H9 (cell line): ENCODE data around the gene AGPAT2. TPM values are rescaled to one million over a fixed set of nuclear protein-coding genes. Genes with fewer than 3 reads are reported as not detected.

Source experiments
- DNase-seq: peaks from one replicate; pipeline ENCODE4 v3.0.0-alpha.2; 2017
- H2AFZ ChIP-seq: one replicate; pipeline ENCODE4 v1.6.1; 2013; ENCODE audit warnings: mild to moderate bottlenecking, low read length, control low read depth, moderate library complexity
- H2AK5ac ChIP-seq: 2 replicates; pipeline ENCODE4 v1.6.1; 2013; ENCODE audit warnings: low read length, control low read depth, mixed read lengths; ENCODE audit not compliant: insufficient read length
- H2BK120ac ChIP-seq: one replicate; pipeline ENCODE4 v1.6.1; 2013; ENCODE audit warnings: low read depth, mild to moderate bottlenecking, low read length, control low read depth, inconsistent platforms; ENCODE audit not compliant: poor library complexity, severe bottlenecking
- H2BK12ac ChIP-seq: 2 replicates; pipeline ENCODE4 v1.6.1; 2013; ENCODE audit warnings: low read length, control low read depth, mixed read lengths, low read depth; ENCODE audit not compliant: insufficient read length
- H2BK15ac ChIP-seq: 2 replicates; pipeline ENCODE4 v1.6.1; 2013; ENCODE audit warnings: low read depth, low read length, control low read depth
- H2BK20ac ChIP-seq: one replicate; pipeline ENCODE4 v1.6.1; 2013; ENCODE audit warnings: low read depth, mild to moderate bottlenecking, low read length, control low read depth, inconsistent platforms; ENCODE audit not compliant: poor library complexity, severe bottlenecking
- H2BK5ac ChIP-seq: 2 replicates; pipeline ENCODE4 v1.6.1; 2013; ENCODE audit warnings: low read length, control low read depth, mixed read lengths; ENCODE audit not compliant: insufficient read length
- H3K14ac ChIP-seq: 2 replicates; pipeline ENCODE4 v1.6.1; 2013; ENCODE audit warnings: low read length, control low read depth; ENCODE audit not compliant: insufficient read depth
- H3K18ac ChIP-seq: 2 replicates; pipeline ENCODE4 v1.6.1; 2013; ENCODE audit warnings: low read depth, mild to moderate bottlenecking, mixed read lengths, low read length, control low read depth; ENCODE audit not compliant: insufficient read length
- H3K23ac ChIP-seq: 2 replicates; pipeline ENCODE4 v1.6.1; 2013; ENCODE audit warnings: low read length, control low read depth, mixed read lengths, low read depth; ENCODE audit not compliant: insufficient read length
- H3K23me2 ChIP-seq: 2 replicates; pipeline ENCODE4 v1.6.1; 2013; ENCODE audit warnings: low read depth, mild to moderate bottlenecking, mixed read lengths, low read length, control low read depth; ENCODE audit not compliant: insufficient read length, poor library complexity, severe bottlenecking
- H3K27ac ChIP-seq: 2 replicates; pipeline ENCODE4 v1.5.1; 2013; ENCODE audit warnings: low read length, control low read depth, mixed read lengths, low read depth; ENCODE audit not compliant: insufficient read length
- H3K27me3 ChIP-seq: 2 replicates; pipeline ENCODE4 v1.6.1; 2013; ENCODE audit warnings: low read length, control low read depth, inconsistent platforms; ENCODE audit not compliant: insufficient read depth
- H3K4ac ChIP-seq: 2 replicates; pipeline ENCODE4 v1.6.1; 2013; ENCODE audit warnings: low read depth, mild to moderate bottlenecking, control low read depth, inconsistent platforms, low read length, moderate library complexity
- H3K4me1 ChIP-seq: 2 replicates; pipeline ENCODE4 v1.6.1; 2013; ENCODE audit warnings: low read length, control low read depth, inconsistent platforms; ENCODE audit not compliant: insufficient read depth
- H3K4me2 ChIP-seq: 2 replicates; pipeline ENCODE4 v1.6.1; 2013; ENCODE audit warnings: low read length, control low read depth, mixed read lengths; ENCODE audit not compliant: insufficient read length, insufficient read depth
- H3K56ac ChIP-seq: 2 replicates; pipeline ENCODE4 v1.6.1; 2013; ENCODE audit warnings: low read depth, mild to moderate bottlenecking, mixed read lengths, low read length, control low read depth; ENCODE audit not compliant: insufficient read length
- H3K79me1 ChIP-seq: 2 replicates; pipeline ENCODE4 v1.6.1; 2013; ENCODE audit warnings: low read depth, mild to moderate bottlenecking, moderate library complexity, low read length, control low read depth, inconsistent platforms; ENCODE audit not compliant: insufficient read depth, poor library complexity, severe bottlenecking
- H3K79me2 ChIP-seq: 2 replicates; pipeline ENCODE4 v1.6.1; 2013; ENCODE audit warnings: low read length, control low read depth, inconsistent platforms; ENCODE audit not compliant: insufficient read depth
- H3K9ac ChIP-seq: 2 replicates; pipeline ENCODE4 v1.6.1; 2013; ENCODE audit warnings: low read length, control low read depth, mixed read lengths; ENCODE audit not compliant: insufficient read length; ENCODE audit errors: extremely low read depth
- H3K9me3 ChIP-seq: one replicate; pipeline ENCODE4 v1.6.1; 2013; ENCODE audit warnings: low read depth, low read length, inconsistent platforms; ENCODE audit not compliant: control insufficient read depth
- H3T11ph ChIP-seq: one replicate; pipeline ENCODE4 v1.6.1; 2013; ENCODE audit warnings: mild to moderate bottlenecking, low read length, control low read depth, inconsistent platforms
- H4K20me1 ChIP-seq: one replicate; pipeline ENCODE4 v1.6.1; 2013; ENCODE audit not compliant: control insufficient read depth, insufficient read length, insufficient read depth
- H4K5ac ChIP-seq: 2 replicates; pipeline ENCODE4 v1.6.1; 2013; ENCODE audit warnings: low read depth, mild to moderate bottlenecking, mixed read lengths, low read length, control low read depth; ENCODE audit not compliant: insufficient read length
- H4K8ac ChIP-seq: replicated peaks from 2 replicates; pipeline ENCODE4 v1.6.1; 2013; ENCODE audit warnings: low read length, control low read depth, mixed read lengths, low read depth; ENCODE audit not compliant: insufficient read length
- H4K91ac ChIP-seq: 2 replicates; pipeline ENCODE4 v1.6.1; 2013; ENCODE audit warnings: low read depth, mild to moderate bottlenecking, moderate library complexity, mixed read lengths, low read length, control low read depth; ENCODE audit not compliant: insufficient read length
- H3K27ac Mint-ChIP-seq, 3 experiments: 2 replicates in 2 of 3; 3 replicates in 1 of 3; pipeline ENCODE4 v1.8.0; 2020 to 2021; ENCODE audit warnings: mixed read lengths in 3 of 3, mild to moderate bottlenecking in 1 of 3, moderate library complexity in 1 of 3
- H3K27me3 Mint-ChIP-seq: 2 replicates; pipeline ENCODE4 v1.8.0; 2021; ENCODE audit warnings: low read depth, mild to moderate bottlenecking, moderate library complexity, mixed read lengths
- H3K36me3 Mint-ChIP-seq, 3 experiments: 2 replicates in 2 of 3; 3 replicates in 1 of 3; pipeline ENCODE4 v1.8.0; 2020 to 2021; ENCODE audit warnings: low read depth in 3 of 3, mixed read lengths in 3 of 3; ENCODE audit not compliant: insufficient read depth in 1 of 3
- H3K4me1 Mint-ChIP-seq, 2 experiments: 2 replicates each; pipeline ENCODE4 v1.8.0; 2020; ENCODE audit warnings: mixed read lengths in 2 of 2
- H3K4me3 Mint-ChIP-seq, 2 experiments: 2 replicates in 1 of 2; 3 replicates in 1 of 2; pipeline ENCODE4 v1.8.0; 2020 to 2021; ENCODE audit warnings: mild to moderate bottlenecking in 2 of 2, mixed read lengths in 2 of 2, moderate library complexity in 1 of 2
- H3K9me3 Mint-ChIP-seq, 2 experiments: 2 replicates in 1 of 2; 3 replicates in 1 of 2; pipeline ENCODE4 v1.8.0; 2020; ENCODE audit warnings: mild to moderate bottlenecking in 2 of 2, mixed read lengths in 2 of 2, moderate library complexity in 1 of 2
- CTCF ChIP-seq: fragments of 200-600 bp; sonication (generic); conservative IDR thresholded peaks from 3 replicates; pipeline ENCODE4 v1.8.0; 2021; ENCODE audit warnings: antibody characterized with exemption, mild to moderate bottlenecking
- WGBS: extraction: QIAGEN DNeasy Blood & Tissue Kit; methylation state at CpG from one replicate; pipeline ENCODE4 v1.1.7; 2013; ENCODE audit warnings: missing lambda C conversion rate, low lambda C conversion rate, mixed read lengths; ENCODE audit not compliant: insufficient read length; ENCODE audit errors: extremely low coverage; 5-methylcytosine and 5-hydroxymethylcytosine counted together
- total RNA-seq: library from RNA; stranded (reverse); gene quantifications from 2 replicates; pipeline ENCODE4 v1.2.1, GENCODE V29; 2021

AGPAT2 gene
- total RNA-seq, 1 experiment from 2014 or later = 29.7 TPM

DNA sequence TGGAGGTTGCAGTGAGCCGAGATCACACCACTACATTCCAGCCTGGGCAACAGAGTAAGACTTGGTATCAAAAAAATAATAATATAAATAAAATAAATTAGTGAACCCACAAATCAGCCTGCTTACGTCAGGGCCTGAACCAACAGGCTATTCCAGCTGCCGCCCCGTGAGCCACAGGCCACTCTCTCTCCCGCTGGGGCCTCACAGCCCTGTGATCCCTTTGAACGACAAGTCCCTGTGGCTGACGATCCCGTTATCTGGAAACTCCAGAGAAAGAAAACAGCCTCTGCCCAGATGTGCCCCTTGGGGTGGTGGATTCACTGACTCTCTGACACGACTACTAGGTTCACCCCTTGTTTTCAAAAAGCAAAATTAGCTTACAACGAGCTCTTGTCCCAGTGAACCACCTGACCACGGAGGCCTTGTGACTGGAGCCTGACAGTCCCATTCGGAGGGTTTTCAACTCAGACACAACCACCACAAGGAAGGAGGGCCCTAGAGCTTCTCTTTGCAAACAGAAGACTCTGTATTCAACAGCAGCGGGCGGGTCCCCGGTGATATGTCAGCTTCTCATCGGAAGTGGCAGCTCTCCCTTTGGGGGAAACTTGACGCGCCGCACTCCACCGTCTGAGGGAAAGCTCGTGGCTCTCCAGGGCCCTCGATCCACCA is 20.7 kb upstream of the AGPAT2 start:
- H3K23ac ChIP-seq = no peak overlapping the region
- H2BK15ac ChIP-seq = no peak overlapping the region
- no peaks in the 10 kb centered on the region for H3K9me3 Mint-ChIP-seq
- no peak overlapping the region for H4K8ac ChIP-seq
- H3K4me2 ChIP-seq = no peak overlapping the region
- H3K27ac ChIP-seq = no peak overlapping the region
- H3K56ac ChIP-seq = no peak overlapping the region
- H3T11ph ChIP-seq = no peak overlapping the region
- no peak overlapping the region for H3K18ac ChIP-seq
- no peaks in the 10 kb centered on the region for H3K27me3 ChIP-seq
- no peak for TF ChIP-seq CTCF
- H3K79me2 ChIP-seq = no peaks in the 10 kb centered on the region
- peaks cover 7% of the 10 kb centered on the region for H3K23me2 ChIP-seq
- no peak overlapping the region for H3K27ac Mint-ChIP-seq
- no peak overlapping the region for H2BK120ac ChIP-seq
- no peak for DNase-seq
- no peak overlapping the region for H3K4ac ChIP-seq
- no peak overlapping the region for H2AK5ac ChIP-seq
- H2BK20ac ChIP-seq = no peak overlapping the region
- no peaks in the 10 kb centered on the region for H3K79me1 ChIP-seq
- no peaks in the 10 kb centered on the region for H3K9me3 ChIP-seq
- H2BK12ac ChIP-seq = no peak overlapping the region
- H3K36me3 Mint-ChIP-seq = no peaks in the 10 kb centered on the region
- no peak overlapping the region for H3K14ac ChIP-seq
- no peaks in the 10 kb centered on the region for H3K4me1 ChIP-seq
- no peak overlapping the region for H3K4me3 Mint-ChIP-seq
- WGBS = no CpG with 5 or more reads among the region's 22 CpGs
- peaks cover 60% of the 10 kb centered on the region for H3K27me3 Mint-ChIP-seq
- H2BK5ac ChIP-seq = no peak overlapping the region
- H4K20me1 ChIP-seq = no peaks in the 10 kb centered on the region
- H4K5ac ChIP-seq = no peak overlapping the region
- H2AFZ ChIP-seq = no peak overlapping the region
- H3K9ac ChIP-seq = no peak overlapping the region
- no peak overlapping the region for H4K91ac ChIP-seq
- no peaks in the 10 kb centered on the region for H3K4me1 Mint-ChIP-seq
